ENCODE measurements around the gene MFF. TPM values are rescaled to one million over a fixed set of nuclear protein-coding genes. Genes with fewer than 3 reads are reported as not detected.

MFF gene
- total RNA-seq, 1 donor from 2014 or later = 106 TPM

DNA sequence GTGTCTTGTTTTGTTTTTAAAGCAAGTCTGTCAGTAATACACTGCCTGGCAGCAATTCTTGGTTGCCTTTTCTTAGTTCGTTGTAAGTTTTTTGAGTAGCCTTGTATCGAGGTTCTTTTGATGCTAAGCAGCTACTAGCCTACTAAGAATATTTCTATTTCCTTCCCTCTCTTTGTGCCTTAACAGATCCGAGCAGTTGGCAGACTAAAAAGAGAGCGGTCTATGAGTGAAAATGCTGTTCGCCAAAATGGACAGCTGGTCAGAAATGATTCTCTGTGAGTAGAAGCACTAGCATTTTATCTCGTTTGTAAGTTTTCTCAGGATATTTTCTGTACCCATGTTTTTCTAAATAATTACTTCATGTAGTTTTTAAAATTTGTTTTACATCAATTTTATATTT is 15.1 kb downstream of the MFF start:
- no peak overlapping the region for H3K4me3 Mint-ChIP-seq (ENCODE audit: unreplicated experiment)
- no peaks in the 10 kb centered on the region for H3K4me1 Mint-ChIP-seq (ENCODE audit: unreplicated experiment)
- no peaks in the 10 kb centered on the region for H3K9me3 Mint-ChIP-seq (ENCODE audit: unreplicated experiment)
- TF ChIP-seq, protein P1, sequence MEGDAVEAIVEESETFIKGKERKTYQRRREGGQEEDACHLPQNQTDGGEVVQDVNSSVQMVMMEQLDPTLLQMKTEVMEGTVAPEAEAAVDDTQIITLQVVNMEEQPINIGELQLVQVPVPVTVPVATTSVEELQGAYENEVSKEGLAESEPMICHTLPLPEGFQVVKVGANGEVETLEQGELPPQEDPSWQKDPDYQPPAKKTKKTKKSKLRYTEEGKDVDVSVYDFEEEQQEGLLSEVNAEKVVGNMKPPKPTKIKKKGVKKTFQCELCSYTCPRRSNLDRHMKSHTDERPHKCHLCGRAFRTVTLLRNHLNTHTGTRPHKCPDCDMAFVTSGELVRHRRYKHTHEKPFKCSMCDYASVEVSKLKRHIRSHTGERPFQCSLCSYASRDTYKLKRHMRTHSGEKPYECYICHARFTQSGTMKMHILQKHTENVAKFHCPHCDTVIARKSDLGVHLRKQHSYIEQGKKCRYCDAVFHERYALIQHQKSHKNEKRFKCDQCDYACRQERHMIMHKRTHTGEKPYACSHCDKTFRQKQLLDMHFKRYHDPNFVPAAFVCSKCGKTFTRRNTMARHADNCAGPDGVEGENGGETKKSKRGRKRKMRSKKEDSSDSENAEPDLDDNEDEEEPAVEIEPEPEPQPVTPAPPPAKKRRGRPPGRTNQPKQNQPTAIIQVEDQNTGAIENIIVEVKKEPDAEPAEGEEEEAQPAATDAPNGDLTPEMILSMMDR (IDR thresholded peaks at IDR 0.05; ENCODE audit: unreplicated experiment) = no peak
- H3K36me3 Mint-ChIP-seq (ENCODE audit: low read depth, unreplicated experiment) = peaks cover 6% of the 10 kb centered on the region
- no peak for DNase-seq (ENCODE audit: low spot score)
- no peaks in the 10 kb centered on the region for H3K27me3 Mint-ChIP-seq (ENCODE audit: unreplicated experiment)
- H3K27ac Mint-ChIP-seq (ENCODE audit: unreplicated experiment) = no peak overlapping the region

DNA sequence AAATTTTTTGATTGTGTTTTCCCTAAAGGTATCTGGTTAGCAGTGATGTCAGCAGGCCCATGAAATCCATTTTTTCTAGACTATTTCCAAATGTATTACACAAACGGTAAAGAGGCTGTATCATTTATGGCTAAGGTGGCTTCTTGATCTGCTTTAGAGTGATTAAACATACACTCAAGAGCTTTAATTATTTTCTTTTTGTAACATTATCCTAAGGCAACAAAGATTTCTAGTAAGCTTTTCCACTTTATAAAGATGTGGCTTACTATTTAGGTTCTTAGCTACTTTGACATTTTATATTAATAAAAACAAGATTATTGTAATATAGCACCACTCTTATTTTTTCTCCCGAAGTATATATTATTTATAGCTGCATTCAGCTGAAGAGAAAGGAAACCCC is 16.5 kb downstream of the MFF start:
- no peaks in the 10 kb centered on the region for H3K27me3 Mint-ChIP-seq (ENCODE audit: unreplicated experiment)

DNA sequence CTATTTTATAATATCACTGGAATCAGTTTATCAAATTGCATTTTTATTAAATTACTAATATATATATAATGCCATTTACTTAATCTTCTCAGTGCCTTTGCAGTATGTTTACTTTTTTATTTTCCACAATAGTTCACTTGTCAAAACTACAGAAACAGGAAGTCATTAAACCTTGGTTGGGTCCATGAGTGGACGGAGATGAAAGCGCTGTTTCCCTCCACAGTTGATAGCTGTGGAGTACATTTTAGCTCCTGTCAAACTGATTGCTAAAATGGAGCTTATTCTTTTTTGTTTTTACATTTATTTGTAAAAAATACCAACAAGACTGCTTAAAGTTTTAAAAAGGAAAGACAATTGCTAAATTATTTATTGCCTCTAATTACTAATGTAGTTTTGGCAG is 19.2 kb downstream of the MFF start:
- Mint-ChIP-seq H3K27me3 (ENCODE audit: unreplicated experiment) (no peaks in the 10 kb centered on the region), H3K9me3 (ENCODE audit: unreplicated experiment) (no peaks in the 10 kb centered on the region), H3K4me3 (ENCODE audit: unreplicated experiment) (no peak overlapping the region), H3K36me3 (ENCODE audit: low read depth, unreplicated experiment) (no peaks in the 10 kb centered on the region), H3K4me1 (ENCODE audit: unreplicated experiment) (no peaks in the 10 kb centered on the region), H3K27ac (ENCODE audit: unreplicated experiment) (no peak overlapping the region)
- TF ChIP-seq, protein P1 (IDR thresholded peaks at IDR 0.05; ENCODE audit: unreplicated experiment) = no peak
- DNase-seq (ENCODE audit: low spot score) = no peak

More for the DNA sequence above, 16.5 kb downstream of the MFF start:
- Mint-ChIP-seq H3K4me3 (ENCODE audit: unreplicated experiment) (no peak overlapping the region), H3K36me3 (ENCODE audit: low read depth, unreplicated experiment) (peaks cover 6% of the 10 kb centered on the region), H3K9me3 (ENCODE audit: unreplicated experiment) (no peaks in the 10 kb centered on the region), H3K27ac (ENCODE audit: unreplicated experiment) (no peak overlapping the region), H3K4me1 (ENCODE audit: unreplicated experiment) (no peaks in the 10 kb centered on the region)
- TF ChIP-seq, protein P1 (IDR thresholded peaks at IDR 0.05; ENCODE audit: unreplicated experiment) = no peak
- no peak for DNase-seq (ENCODE audit: low spot score)

DNA sequence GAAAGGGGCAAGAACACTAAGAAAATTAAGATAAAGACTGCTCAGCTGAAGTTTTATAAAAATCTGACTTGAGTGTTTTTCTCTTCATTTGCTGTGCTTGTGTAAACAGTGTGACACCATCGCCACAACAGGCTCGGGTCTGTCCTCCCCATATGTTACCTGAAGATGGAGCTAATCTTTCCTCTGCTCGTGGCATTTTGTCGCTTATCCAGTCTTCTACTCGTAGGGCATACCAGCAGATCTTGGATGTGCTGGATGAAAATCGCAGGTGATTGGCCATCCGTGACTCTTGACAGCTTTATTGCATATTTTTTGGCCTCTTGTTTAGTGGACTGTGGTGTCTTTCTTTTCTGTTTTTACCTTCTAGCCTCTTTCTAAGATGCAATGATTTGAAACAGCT is 22.1 kb downstream of the MFF start:
- no peaks in the 10 kb centered on the region for H3K27me3 Mint-ChIP-seq (ENCODE audit: unreplicated experiment)
- no peak for DNase-seq (ENCODE audit: low spot score)
- no peaks in the 10 kb centered on the region for H3K4me1 Mint-ChIP-seq (ENCODE audit: unreplicated experiment)
- H3K36me3 Mint-ChIP-seq (ENCODE audit: low read depth, unreplicated experiment) = no peaks in the 10 kb centered on the region
- TF ChIP-seq, protein P1 (IDR thresholded peaks at IDR 0.05; ENCODE audit: unreplicated experiment) = no peak
- H3K27ac Mint-ChIP-seq (ENCODE audit: unreplicated experiment) = no peak overlapping the region
- no peak overlapping the region for H3K4me3 Mint-ChIP-seq (ENCODE audit: unreplicated experiment)
- H3K9me3 Mint-ChIP-seq (ENCODE audit: unreplicated experiment) = no peaks in the 10 kb centered on the region

DNA sequence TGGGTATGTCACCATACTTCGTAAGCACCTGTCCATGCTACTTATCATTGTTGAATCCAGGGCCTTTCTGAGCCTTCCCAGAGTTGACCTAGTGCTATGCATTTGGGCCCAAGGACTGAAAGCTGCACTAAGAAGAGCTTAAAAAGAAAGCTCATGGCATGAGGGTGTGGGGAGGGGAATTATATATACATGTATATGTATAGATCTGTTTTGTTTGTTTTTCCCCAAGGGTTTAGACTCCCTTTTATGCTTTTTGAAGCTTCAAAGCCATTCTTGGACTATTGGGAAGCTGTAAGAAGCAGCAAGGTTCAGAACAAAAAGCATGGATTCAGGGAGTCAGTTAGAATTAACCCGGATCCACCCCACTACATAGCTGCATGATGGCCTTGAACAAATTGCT is 23.3 kb downstream of the MFF start:
- H3K4me1 Mint-ChIP-seq (ENCODE audit: unreplicated experiment) = no peaks in the 10 kb centered on the region
- no peaks in the 10 kb centered on the region for H3K27me3 Mint-ChIP-seq (ENCODE audit: unreplicated experiment)
- H3K27ac Mint-ChIP-seq (ENCODE audit: unreplicated experiment) = no peak overlapping the region
- H3K9me3 Mint-ChIP-seq (ENCODE audit: unreplicated experiment) = no peaks in the 10 kb centered on the region
- no peaks in the 10 kb centered on the region for H3K36me3 Mint-ChIP-seq (ENCODE audit: low read depth, unreplicated experiment)
- no peak overlapping the region for H3K4me3 Mint-ChIP-seq (ENCODE audit: unreplicated experiment)
- no peak for DNase-seq (ENCODE audit: low spot score)
- TF ChIP-seq, protein P1 (IDR thresholded peaks at IDR 0.05; ENCODE audit: unreplicated experiment) = no peak
